ENCODE results near the gene CSKMT.

GRCh38 chr11:62678433-62678769 is 13.3 kb downstream of the CSKMT start:
- TF ChIP-seq CTCF (conservative IDR thresholded peaks at IDR 0.05 in 1 of 2, IDR thresholded peaks at IDR 0.05 in 1 of 2; ENCODE audit: extremely low read depth in 1 of 2, insufficient read depth in 1 of 2, low read depth in 1 of 2, low read length in 2 of 2): no peak
- TF ChIP-seq EZH2 (IDR thresholded peaks at IDR 0.05; ENCODE audit: borderline replicate concordance, low read length): no peak

Data from mammary epithelial cell (primary cell).